Activated T-helper 2 cell treated with anti-CD3 and anti-CD28 coated beads, Interferon-gamma antibody, Interleukin-2, Interleukin-4, amounts not matched to agents 10 μg/mL and 5 μg/mL and 100 μg/mL, durations not matched to agents 14 hours and 24 hours and 36 hours (primary cell): ENCODE results near the gene TESK1. TPM values are rescaled to one million over a fixed set of nuclear protein-coding genes. Genes with fewer than 3 reads are reported as not detected.
"Not testable (repeated sequence)": the region's sequence is repeated elsewhere in the genome, so short reads cannot be mapped to it uniquely, and the experiment has no call there.

ENCODE experiments used
- DNase-seq: peaks from one replicate; pipeline ENCODE4 v3.0.0; 2021; ENCODE audit warnings: low spot score
- H3K27ac Mint-ChIP-seq: one replicate; pipeline ENCODE4 v1.8.0; 2021; ENCODE audit warnings: mixed read lengths
- H3K27me3 Mint-ChIP-seq: one replicate; pipeline ENCODE4 v1.8.0; 2021; ENCODE audit warnings: low read depth, mixed read lengths
- H3K36me3 Mint-ChIP-seq: one replicate; pipeline ENCODE4 v1.8.0; 2021; ENCODE audit warnings: low read depth, mixed read lengths
- H3K4me1 Mint-ChIP-seq: one replicate; pipeline ENCODE4 v1.8.0; 2021; ENCODE audit warnings: low read depth, mixed read lengths
- H3K4me3 Mint-ChIP-seq: one replicate; pipeline ENCODE4 v1.8.0; 2021; ENCODE audit warnings: low read depth, mild to moderate bottlenecking, moderate library complexity, mixed read lengths
- H3K9me3 Mint-ChIP-seq: one replicate; pipeline ENCODE4 v1.8.0; 2021; ENCODE audit warnings: mixed read lengths
- intact Hi-C: fragments of 100-400 bp; cut with micrococcal nuclease; formaldehyde crosslinking; loops from one replicate; pipeline ENCODE4 v1.15.1; 2023
- total RNA-seq: library from RNA; stranded (reverse); gene quantifications from 2 replicates; pipeline ENCODE4 v1.2.3, GENCODE V29; 2022

Gene TESK1
- total RNA-seq, 1 donor from 2014 or later = 48.0 TPM

- intact Hi-C loops = loop anchor here (10.0 kb wide), 1 partner anchor 205 kb away; the partner anchor contains the start of genes HINT2 and SPAG8
- H3K9me3 Mint-ChIP-seq = no peaks in the 10 kb centered on the region
- H3K4me3 Mint-ChIP-seq = no peak overlapping the region
Measured at GRCh38 chr9:35609820-35610163, 4.7 kb downstream of the TESK1 start.

DNA sequence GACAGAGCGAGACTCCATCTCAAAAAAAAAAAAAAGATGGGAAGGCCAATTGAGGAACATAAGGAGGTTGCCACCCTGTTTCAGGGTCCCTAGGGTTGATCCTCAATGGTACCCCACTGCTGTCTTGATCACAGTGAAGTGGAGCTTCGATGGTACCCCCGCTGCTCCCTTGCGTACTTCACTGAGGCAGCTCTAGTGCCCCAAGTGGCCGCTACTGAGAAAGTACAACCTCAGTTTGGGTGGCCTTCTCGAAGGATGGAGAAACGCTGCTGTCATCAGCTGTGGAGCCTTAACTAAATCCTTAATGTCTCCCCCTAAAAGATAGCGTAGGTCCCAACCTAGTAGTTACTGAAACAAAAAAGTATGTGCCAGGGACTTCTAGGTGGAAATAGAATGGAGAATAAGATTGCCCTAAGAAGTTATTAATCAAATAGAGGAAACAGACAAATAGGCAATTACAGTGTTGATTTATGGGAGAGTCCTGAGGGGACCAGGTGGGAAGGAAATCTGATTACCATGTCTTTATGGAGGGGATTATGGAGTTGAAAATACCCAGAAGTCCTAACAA, 6.3 kb downstream of the TESK1 start:
- Mint-ChIP-seq H3K4me1 (peaks cover 29% of the 10 kb centered on the region), H3K36me3 (peaks cover 41% of the 10 kb centered on the region), H3K4me3 (no peak overlapping the region), H3K9me3 (no peaks in the 10 kb centered on the region), H3K27me3 (no peaks in the 10 kb centered on the region), H3K27ac (no peak overlapping the region)
- intact Hi-C loops = no loop called here
- DNase-seq = peak; percentile 33

More at GRCh38 chr9:35609820-35610163, 4.7 kb downstream of the TESK1 start:
- peaks cover 44% of the 10 kb centered on the region for H3K36me3 Mint-ChIP-seq
- peaks cover 23% of the 10 kb centered on the region for H3K4me1 Mint-ChIP-seq
- DNase-seq = no peak
- H3K27ac Mint-ChIP-seq = no peak overlapping the region
- no peaks in the 10 kb centered on the region for H3K27me3 Mint-ChIP-seq

DNA sequence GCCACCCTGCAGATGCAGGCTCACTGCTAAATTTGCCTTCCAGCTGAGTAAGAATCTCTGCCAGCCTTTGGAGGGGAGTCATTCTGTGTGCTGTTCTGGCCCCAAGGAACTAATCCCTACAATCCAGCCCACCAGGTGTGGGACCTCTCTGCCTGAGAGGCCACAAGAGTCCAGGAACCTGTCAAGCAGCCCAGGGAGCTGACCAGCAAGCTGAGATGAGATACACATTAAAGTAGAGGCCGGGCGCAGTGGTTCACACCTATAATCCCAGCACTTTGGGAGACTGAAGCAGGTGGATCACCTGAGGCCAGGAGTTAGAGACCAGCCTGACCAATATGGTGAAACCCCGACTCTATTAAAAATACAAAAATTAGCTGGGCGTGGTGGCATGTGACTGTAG, 7.0 kb downstream of the TESK1 start:
- Mint-ChIP-seq H3K4me1 (peaks cover 28% of the 10 kb centered on the region), H3K36me3 (peaks cover 37% of the 10 kb centered on the region)
- H3K27ac Mint-ChIP-seq, H3K4me3 Mint-ChIP-seq, H3K27me3 Mint-ChIP-seq, DNase-seq, H3K9me3 Mint-ChIP-seq, intact Hi-C loops: not testable (repeated sequence)

DNA sequence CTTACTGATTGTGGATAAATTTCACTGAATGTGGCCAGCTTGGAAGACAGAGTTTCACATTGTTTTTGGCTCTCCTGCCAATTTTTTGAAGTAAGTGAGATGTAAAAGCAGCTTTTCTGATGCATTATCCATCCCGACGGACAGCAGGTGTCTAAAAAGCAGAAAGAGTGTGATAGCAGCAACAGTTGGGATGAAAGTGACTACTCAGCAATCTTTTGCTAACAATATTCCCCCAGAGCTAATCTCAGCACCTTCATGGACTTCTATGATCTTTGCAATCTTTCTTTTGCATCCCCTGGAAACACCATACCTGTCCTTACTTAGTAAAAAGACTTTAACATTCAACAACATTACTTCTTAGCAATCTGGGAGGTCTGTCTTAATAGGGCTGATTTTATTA, 7.8 kb downstream of the TESK1 start:
- DNase-seq = no peak
- Mint-ChIP-seq H3K36me3 (peaks cover 30% of the 10 kb centered on the region), H3K4me1 (peaks cover 31% of the 10 kb centered on the region), H3K9me3 (no peaks in the 10 kb centered on the region), H3K4me3 (no peak overlapping the region), H3K27ac (no peak overlapping the region), H3K27me3 (no peaks in the 10 kb centered on the region)
- intact Hi-C loops = no loop called here

GRCh38 chr9:35615981-35616680, 11.1 kb downstream of the TESK1 start:
- peak overlapping the region; percentile 80 for H3K4me3 Mint-ChIP-seq
- peaks cover 14% of the 10 kb centered on the region for H3K36me3 Mint-ChIP-seq
- intact Hi-C loops = no loop called here
- peak overlapping the region; percentile 69 for H3K27ac Mint-ChIP-seq
- no peaks in the 10 kb centered on the region for H3K27me3 Mint-ChIP-seq
- DNase-seq = no peak
- H3K4me1 Mint-ChIP-seq = peaks cover 58% of the 10 kb centered on the region
- H3K9me3 Mint-ChIP-seq = no peaks in the 10 kb centered on the region

DNA sequence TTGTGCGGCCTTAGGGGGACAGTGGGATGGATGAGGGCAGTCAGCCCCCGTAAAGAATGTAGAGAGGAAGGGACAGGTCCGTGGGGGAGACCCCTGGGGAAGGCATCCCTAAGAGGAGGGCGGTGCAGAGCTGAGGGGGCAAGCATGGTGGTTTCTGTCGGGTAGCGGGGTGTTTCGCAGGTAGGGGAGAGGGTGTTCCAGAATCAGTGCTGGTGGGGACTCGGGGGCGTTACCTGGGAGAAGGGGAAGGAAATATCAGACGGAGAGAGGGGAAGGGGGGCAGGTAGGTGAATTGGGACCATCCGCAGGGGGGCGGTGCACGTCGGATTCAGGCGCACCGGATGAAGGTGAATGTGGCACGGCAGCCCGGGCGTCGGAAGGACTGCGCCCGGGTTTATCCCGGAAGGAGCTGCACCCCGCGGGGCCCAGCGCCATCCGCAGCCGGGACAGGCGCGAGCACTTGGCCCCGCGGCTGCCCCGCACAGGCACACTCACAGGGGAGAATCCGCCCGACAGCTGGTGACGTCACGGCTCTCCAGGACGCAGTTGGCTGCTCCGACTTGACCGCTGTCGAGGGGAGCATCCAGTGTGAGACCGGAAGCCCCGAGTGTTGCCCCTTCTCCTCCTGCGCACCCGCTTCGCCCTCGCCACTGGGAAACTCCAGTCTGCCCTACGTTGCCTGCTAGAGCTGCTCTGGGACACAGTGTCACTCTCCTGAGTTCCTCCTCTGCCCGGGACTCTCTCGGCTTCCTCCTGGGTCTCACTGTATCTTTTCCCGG, 11.8 kb downstream of the TESK1 start:
- Mint-ChIP-seq H3K9me3 (no peaks in the 10 kb centered on the region), H3K4me1 (peaks cover 60% of the 10 kb centered on the region), H3K27me3 (no peaks in the 10 kb centered on the region), H3K36me3 (peaks cover 9% of the 10 kb centered on the region), H3K4me3 (peak overlapping the region; percentile 80), H3K27ac (peak overlapping the region; percentile 95)
- intact Hi-C loops = no loop called here
- DNase-seq = peak; percentile 54

- Mint-ChIP-seq H3K4me1 (peaks cover 64% of the 10 kb centered on the region), H3K4me3 (peak overlapping the region; percentile 80), H3K36me3 (peaks cover 9% of the 10 kb centered on the region), H3K27me3 (no peaks in the 10 kb centered on the region), H3K9me3 (no peaks in the 10 kb centered on the region), H3K27ac (peak overlapping the region; percentile 95)
- intact Hi-C loops = no loop called here
- no peak for DNase-seq
Measured at GRCh38 chr9:35617548-35617947, 12.5 kb downstream of the TESK1 start.

DNA sequence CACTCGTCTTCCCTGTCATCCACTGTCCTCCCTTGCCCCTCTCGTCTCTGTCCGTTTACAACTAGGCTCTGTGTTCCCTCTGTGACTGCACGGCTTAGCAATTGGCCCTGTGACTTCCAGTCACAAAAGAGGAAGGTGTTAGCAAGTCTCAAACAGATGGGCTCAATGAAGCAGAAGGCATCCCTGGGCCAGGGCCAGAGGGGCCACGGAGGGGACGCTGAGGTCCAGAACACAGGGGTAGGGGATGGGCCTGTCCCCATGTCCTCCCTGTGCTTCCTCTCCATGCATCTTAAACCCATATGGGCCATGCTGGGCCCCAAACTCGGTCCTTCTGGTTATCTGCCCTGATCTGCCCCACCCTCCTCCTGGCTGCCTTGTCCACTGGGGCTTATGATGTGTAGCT, 13.3 kb downstream of the TESK1 start, which contains the start of gene CD72:
CD72 (minus strand) TSS at position 89 of the 403 bp plus-strand sequence. CDS start 110 bp downstream, outside the sequence.
- Mint-ChIP-seq H3K27me3 (no peaks in the 10 kb centered on the region), H3K9me3 (no peaks in the 10 kb centered on the region), H3K27ac (peak within 1 kb of the TSS; percentile 95), H3K36me3 (peaks cover 9% of the 10 kb centered on the region), H3K4me3 (peak within 1 kb of the TSS; percentile 80), H3K4me1 (peaks cover 64% of the 10 kb centered on the region)
- intact Hi-C loops = loop anchor here (2.0 kb wide), 2 partner anchors 16 to 28 kb away; no protein-coding TSS in a partner anchor
- DNase-seq = no peak

DNA sequence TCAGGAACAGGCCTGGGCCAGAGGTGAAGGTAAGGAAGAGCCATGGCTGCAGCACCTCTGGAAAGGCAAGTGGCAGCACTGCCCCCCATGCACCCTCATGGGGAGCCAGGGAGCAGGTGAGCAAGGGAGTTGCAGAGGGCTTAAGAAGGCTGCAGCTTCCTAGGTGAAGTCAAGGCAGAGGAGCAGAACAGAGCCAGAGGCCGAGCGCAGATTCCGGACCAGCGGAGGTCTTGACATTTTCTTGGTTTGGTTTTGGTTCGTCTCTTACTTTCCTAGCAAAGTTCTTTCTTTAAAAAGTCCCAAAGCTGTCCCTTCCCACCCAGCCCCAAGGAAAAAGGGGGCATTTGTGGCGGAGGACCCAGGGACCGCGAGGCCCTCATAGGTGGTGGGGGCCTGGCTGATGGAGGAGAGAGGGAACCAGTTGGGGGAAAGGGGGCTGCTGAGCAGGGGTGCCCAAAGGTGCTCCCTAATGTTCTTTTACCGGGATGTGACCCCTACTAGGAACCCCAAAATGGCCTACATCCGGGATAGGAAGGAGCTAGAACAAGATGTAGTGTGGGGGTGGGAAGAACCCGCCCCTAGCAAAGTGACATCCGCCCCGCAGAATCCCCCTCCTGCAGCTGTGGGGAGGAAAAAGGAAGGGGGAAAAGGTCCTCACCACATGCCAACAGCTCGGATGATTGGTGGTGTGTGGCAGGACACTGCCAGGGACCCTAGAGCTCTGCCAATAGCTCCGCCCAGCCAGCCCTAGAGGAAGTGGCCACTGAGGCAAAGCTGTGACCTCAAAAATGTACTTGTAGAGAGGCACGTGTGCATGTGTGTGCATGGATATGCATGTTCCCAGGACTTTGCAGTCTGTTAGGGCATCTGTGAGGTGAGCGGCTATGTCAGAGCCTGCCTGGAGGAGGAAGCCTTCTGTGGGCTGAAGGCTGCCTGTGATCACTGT, 14.1 kb downstream of the TESK1 start:
- peak; percentile 28 for DNase-seq
- Mint-ChIP-seq H3K36me3 (peaks cover 7% of the 10 kb centered on the region), H3K27me3 (no peaks in the 10 kb centered on the region), H3K4me1 (peaks cover 63% of the 10 kb centered on the region), H3K9me3 (no peaks in the 10 kb centered on the region), H3K4me3 (peak overlapping the region; percentile 47), H3K27ac (peak overlapping the region; percentile 95)
- intact Hi-C loops = loop anchor here (1.0 to 2.0 kb wide), 4 partner anchors 15 to 113 kb away; partner anchors contain the start of genes CREB3 and TLN1

- intact Hi-C loops = loop anchor here (1.0 to 2.0 kb wide), 4 partner anchors 15 to 113 kb away; partner anchors contain the start of genes CREB3 and TLN1
- H3K4me1 Mint-ChIP-seq = peaks cover 62% of the 10 kb centered on the region
- no peaks in the 10 kb centered on the region for H3K9me3 Mint-ChIP-seq
- DNase-seq = no peak
- peaks cover under 1% of the 10 kb centered on the region for H3K36me3 Mint-ChIP-seq
- H3K27ac Mint-ChIP-seq = peak overlapping the region; percentile 95
- peak overlapping the region; percentile 47 for H3K4me3 Mint-ChIP-seq
- H3K27me3 Mint-ChIP-seq = no peaks in the 10 kb centered on the region
Measured at GRCh38 chr9:35619800-35620158, 14.7 kb downstream of the TESK1 start.

- no peak overlapping the region for H3K27ac Mint-ChIP-seq
- H3K27me3 Mint-ChIP-seq = no peaks in the 10 kb centered on the region
- intact Hi-C loops = no loop called here
- no peak for DNase-seq
- no peaks in the 10 kb centered on the region for H3K9me3 Mint-ChIP-seq
- H3K4me3 Mint-ChIP-seq = no peak overlapping the region
- H3K36me3 Mint-ChIP-seq = no peaks in the 10 kb centered on the region
- H3K4me1 Mint-ChIP-seq = peaks cover 22% of the 10 kb centered on the region
Measured at GRCh38 chr9:35627575-35627974, 22.5 kb downstream of the TESK1 start.

- H3K27me3 Mint-ChIP-seq = no peaks in the 10 kb centered on the region
- intact Hi-C loops = no loop called here
Measured at GRCh38 chr9:35628389-35628991, 23.4 kb downstream of the TESK1 start.

More at GRCh38 chr9:35628389-35628991, 23.4 kb downstream of the TESK1 start:
- Mint-ChIP-seq H3K4me3 (no peak overlapping the region), H3K36me3 (no peaks in the 10 kb centered on the region), H3K4me1 (peaks cover 22% of the 10 kb centered on the region), H3K9me3 (no peaks in the 10 kb centered on the region), H3K27ac (no peak overlapping the region)
- DNase-seq = no peak
